HG03108 (cell line): Measurements from ENCODE around the gene ZDHHC16.
"Not testable (repeated sequence)": the region's sequence is repeated elsewhere in the genome, so short reads cannot be mapped to it uniquely, and the experiment has no call there.

ENCODE experiments used
- ATAC-seq: cut with Tn5 transposase; IDR thresholded peaks from one replicate; pipeline ENCODE4 v1.9.1; 2021; ENCODE audit warnings: moderate library complexity; ENCODE audit not compliant: unreplicated experiment

ZDHHC16 gene

DNA sequence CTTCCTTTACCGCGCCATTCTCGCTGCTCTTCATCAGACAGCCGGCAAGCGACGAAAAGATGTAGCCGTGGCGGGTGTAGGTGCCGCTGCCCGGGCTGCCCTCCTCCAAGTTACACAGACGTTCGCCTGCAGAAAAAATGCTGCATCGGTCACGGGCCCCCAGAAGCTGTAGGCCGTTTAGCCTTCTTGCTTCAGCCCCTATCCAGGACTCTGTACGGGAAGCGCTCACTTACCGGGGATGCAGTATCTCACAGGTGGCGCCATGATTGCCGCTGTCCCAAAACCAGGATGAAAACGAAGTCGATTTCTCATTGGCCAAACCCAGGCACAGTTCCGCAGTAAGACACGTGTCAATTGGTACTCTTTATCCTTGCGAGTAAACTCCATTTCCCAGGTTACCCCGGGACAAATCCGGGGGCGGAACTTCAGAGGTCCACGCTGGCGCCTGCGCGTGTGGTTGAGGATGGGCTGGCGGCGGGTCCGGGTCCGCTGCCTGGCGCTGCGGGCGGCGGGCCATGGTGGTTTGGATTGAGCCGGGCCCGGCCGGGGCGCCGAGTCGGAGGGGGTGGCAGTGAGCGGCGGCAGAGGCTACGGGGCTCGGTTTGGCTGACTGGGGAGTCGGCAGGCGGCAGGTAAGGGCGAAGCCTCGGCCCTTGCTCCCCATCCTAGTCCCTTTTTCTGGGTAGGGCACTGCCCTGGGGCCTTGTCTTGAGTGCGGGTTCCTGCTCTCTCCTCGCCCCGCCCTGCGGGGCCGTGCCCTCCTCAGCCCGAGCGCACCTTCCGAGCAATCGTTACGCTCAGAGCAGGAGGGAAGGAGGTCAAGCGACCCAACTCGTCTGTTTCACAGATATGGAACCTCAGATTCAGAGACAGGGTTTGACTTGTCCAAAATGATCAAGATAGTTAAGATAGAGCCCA is at the start of gene ZDHHC16, which contains the start of gene EXOSC1:
Gene ZDHHC16 (plus strand): TSS at position 454 of the 918 bp plus-strand sequence. CDS start 5,501 bp downstream, outside the sequence.
Gene EXOSC1 (minus strand): TSS at position 285 of the 918 bp plus-strand sequence. CDS start 21 bp downstream, at position 264.
- peak; percentile 98 for ATAC-seq

DNA sequence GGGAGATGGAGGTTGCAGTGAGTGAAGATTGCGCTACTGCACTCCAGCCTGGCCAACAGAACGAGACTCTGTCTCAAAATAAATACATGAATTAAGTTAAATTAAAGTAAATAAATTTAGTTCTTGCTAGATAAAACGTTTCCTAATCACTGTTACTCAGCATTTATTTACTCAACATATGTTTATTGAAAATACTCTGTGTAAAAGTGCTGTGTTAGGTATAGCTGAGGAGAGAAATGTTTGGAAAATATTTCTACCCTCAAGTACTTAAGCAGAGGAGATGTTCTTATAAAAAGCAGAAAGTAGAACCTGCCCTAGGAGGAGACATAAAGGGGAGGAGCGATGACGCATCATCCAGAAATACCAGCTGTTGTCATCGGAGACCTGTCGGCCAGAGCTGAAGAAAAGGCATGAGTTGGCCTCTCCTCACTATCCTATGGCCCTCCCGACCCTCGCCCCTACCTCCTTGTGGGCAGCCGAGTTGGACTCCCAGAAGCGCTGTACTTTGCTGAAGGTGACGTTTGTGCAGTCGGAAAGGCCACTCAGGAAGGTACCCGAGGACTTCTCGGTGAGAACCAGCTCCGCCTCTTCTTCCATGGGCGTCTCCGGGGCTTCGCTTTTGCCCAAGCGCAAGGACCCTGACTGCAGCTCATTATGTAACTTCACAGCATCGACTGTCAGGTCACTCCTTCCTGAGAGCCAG is 46.0 kb upstream of the ZDHHC16 start:
- no peak for ATAC-seq

DNA sequence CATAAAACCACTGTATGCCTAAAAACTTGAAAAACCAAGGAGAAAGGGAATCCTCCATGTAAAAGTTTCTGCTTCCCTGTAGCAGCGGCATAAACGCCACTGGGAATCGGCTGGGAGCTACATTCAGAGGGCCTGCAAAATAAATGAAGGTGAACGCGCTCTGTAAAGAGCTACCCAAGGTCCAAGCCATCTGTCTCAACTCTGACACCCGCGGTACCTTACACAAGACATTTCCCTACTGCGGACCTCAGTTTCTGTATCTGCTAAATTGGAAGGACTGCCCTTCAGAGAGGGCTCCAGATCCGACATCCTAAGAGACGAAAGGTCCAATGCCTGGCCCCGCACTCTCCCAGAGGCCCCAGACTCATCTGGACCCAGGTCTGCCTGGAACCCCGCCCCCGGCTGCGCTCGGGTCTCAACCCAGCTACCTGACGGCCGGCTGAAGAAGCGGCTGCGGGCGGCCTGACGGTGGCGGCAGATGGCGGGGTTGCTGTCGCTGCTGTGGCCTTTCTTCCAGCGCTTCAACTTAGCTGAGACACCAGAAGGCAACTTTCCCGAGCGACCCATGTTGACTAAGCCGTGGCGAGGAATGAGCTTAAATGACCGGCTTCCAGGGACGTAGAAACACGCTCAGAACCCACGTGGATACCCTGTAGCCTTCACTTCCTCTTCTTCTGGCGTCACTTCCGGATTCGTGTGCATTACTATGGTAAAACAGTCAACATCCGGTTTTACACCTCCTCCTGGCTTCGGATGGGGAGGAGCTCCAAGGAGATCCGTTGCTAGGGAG is 45.1 kb upstream of the ZDHHC16 start, which contains the start of gene RRP12:
Gene RRP12 (minus strand): TSS at position 676 of the 790 bp plus-strand sequence. CDS start 109 bp downstream, at position 567.
- peak; percentile 98 for ATAC-seq

DNA sequence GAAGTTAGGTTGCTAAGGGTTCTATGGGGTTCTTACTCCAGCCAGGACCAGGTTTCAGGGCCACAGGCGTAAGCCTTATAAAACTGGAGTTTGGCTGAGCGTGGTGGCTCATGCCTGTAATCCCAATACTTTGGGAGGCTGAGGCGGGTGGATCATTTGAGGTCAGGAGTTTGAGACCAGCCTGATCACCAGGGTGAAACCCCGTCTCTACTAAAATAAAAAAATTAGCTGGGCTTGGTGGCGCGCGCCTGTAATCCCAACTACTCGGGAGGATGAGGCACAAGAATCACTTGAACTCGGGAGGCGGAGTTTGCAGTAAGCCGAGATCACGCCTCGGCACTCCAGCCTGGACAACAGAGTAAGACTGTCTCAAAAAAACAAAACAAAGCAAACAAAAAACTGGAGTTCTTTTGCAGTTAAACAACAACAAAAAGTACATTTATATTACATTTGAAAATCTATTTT is 44.5 kb upstream of the ZDHHC16 start:
- ATAC-seq = no peak

DNA sequence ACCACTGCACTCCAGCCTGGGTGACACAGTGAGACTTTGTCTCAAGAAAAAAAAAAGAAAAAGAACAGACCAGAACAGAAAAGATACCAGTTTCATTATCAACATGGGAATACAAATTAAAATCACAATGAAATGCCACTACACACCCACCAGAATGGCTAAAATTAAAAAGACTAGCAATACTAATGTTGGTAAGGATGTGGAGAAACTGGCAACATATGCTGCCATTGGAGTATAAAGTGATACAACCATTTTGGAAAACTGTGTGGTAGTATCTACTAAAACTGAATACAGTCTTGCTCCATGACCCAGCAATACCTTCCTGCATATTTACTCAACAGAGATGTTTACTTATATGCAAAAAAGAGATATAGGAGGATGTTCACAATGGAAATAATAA is 41.9 kb upstream of the ZDHHC16 start:
- ATAC-seq = no peak

DNA sequence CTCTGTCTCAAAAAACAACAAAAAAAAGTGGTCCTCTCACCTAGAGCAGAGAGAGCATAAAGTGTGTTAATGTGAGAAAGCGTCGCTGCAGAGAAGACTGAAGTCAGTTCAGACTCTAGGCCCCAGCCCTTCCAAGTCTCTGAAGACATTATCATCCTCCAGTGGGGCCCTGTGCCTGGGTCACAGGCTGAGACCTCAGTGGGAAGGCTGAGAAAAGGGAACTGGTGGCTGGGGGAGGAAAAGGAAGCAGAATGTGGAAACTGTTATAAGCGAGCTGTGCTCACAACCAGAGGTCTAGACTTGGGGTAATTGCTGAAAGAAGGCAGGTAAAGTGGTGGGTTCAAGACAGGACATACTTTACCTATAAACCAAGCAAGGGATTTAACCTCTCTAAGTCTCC is 39.9 kb upstream of the ZDHHC16 start:
- no peak for ATAC-seq

DNA sequence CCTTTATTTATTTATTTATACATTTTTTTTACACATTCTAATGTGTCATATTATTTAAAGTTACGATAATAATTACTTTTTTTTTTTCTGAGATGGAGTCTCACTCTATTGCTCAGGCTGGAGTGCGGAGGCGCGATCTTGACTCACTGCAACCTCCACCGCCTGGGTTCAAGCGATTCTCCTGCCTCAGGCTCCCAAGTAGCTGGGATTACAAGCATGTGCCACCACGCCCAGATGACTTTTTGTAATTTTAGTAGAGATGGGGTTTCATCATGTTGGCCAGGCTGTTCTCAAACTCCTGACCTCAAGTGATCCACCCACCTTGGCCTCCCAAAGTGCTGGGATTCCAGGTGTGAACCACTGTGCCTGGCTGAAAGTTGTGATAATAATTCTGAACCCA is 39.5 kb upstream of the ZDHHC16 start:
- not testable (repeated sequence) for ATAC-seq

DNA sequence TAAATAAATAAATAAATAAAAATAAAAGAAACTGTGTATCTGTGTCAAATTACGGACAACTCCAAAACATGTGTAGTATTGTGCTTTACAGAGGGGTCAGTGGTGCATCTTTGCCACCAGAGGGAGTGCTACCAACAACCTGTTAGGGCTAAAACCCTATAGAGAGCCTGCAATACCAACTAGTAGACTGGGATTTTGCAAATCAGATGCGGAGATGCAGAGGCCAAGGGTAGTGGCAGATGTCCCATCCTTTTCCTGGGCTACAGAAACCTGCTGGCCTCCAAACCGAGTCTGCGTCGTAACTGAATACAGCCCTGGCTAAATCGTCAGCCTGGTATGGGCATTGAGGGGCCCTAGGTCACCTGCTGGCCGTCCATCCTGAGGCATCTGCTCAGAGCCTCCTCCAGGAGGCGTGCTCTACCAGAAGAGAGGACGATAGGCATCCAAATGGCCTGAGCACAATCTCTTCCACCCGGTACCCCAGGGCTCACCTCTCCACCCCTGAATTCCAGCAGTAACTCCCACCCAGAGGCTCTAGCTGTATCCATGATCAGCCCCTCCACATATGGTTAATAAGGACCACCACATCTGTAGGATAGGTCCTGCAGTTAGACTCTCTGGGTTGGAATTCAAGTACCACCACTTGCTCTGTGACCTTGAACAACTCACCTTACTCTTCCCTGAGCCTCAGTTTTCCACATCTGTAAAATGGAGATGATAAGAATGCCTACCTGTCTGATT is 38.6 kb upstream of the ZDHHC16 start:
- ATAC-seq = peak; percentile 89

DNA sequence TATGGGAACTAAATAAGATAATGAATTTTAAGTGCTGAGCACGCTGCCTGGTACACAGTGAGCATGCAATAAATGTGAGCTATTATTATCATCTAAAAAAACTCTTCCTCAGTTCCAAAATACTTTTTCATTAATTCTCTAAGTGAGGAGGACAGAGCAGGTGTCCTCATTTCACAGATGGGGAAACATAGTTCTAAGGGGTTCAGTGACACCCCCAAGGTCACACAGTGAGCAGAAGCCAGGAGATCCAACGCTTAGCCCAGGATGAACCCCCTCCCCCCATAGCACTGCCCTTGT is 38.1 kb upstream of the ZDHHC16 start:
- no peak for ATAC-seq

DNA sequence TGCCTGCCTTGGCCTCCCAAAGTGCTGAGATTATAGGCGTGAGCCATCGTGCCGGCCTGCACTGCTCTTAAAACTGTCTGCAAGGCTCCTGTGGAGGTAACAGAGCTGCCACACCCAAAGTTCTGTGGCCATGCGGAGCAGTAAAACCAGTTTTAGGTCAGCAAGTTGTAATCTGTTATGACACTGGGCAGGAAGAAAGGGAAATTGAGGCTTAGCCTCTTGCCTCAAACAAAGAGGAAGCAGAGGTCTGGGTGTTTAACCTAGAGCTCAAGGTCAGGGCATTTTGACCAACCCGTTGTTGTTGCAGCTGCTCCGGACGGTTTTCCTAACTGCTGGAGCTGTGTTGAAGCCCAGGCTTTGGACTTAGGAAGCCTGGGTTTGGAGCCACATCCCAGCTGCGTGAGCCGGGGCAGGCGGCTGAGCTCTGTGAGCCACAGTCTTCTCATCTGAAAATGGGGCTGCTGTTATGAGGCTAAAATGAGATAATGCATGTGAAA is 37.4 kb upstream of the ZDHHC16 start:
- no peak for ATAC-seq

DNA sequence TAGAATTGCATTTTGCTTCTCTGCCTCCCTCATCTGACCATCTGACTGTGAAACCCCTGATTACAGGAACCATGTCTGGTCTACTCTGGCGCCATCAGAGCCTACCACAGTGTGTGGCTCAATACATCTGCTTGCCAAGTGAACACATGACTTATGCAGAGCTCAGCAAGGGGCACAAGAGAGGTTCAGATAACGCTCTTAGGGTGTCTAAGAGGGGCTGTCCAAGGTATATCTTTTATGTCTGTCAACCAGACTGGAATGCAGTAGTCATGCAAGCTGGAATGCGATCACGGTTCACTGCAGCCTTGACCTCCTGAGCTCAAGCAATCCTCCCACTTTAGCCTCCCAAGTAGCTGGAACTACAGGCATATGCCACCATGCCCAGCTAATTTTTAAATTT is 34.6 kb upstream of the ZDHHC16 start:
- no peak for ATAC-seq

DNA sequence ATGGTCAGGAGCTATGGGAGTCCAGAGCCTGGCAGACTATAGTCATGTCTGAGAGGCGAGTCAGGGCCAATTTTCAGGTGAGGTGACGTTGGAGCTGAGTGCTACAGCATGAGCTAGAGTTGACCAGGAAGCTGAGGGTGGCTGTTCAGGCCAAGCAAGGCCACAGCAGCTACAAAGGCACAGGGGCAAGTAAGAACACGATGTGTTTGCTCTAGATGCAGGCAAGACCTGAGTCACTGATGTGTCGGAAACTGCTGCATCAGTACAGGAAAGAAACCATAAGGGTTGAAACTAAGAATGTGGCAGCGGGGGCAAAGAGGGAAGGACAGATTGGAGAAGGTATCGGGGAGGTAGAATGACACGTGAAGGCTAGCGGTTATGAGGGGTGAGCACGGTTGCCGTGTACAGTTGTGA is 33.1 kb upstream of the ZDHHC16 start:
- no peak for ATAC-seq

DNA sequence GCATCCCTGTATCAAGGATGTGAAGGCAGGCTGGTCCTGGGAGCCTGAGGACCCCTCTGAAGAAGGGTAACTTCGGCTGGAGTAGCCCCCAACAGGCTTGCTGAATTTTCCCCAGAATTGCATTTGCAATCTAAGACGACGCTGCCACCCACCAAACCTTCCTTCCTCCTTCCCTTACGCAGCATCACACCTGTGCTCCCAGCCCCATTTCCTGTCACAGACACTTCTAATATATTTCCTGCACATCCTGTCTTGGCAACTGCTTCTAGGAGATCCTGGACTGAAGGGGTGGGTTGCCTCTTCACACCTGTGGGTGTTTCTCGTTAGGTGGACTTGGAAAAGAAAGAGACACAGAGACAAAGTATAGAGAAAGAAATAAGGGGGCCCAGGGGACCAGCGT is 29.4 kb upstream of the ZDHHC16 start:
- no peak for ATAC-seq

DNA sequence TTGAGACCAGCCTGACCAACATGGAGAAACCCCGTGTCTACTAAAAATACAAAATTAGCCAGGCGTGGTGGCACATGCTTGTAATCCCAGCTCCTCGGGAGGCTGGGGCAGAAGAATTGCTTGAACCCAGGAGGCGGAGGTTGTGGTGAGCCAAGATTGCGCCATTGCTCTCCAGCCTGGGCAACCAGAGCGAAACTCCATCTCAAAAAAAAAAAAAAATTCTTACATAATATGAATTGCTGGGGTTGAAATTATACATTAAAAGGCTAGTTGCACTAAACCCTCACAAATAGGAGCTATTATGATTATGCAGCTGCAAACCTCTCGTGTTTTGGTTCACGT is 22.2 kb upstream of the ZDHHC16 start:
- ATAC-seq = not testable (repeated sequence)

DNA sequence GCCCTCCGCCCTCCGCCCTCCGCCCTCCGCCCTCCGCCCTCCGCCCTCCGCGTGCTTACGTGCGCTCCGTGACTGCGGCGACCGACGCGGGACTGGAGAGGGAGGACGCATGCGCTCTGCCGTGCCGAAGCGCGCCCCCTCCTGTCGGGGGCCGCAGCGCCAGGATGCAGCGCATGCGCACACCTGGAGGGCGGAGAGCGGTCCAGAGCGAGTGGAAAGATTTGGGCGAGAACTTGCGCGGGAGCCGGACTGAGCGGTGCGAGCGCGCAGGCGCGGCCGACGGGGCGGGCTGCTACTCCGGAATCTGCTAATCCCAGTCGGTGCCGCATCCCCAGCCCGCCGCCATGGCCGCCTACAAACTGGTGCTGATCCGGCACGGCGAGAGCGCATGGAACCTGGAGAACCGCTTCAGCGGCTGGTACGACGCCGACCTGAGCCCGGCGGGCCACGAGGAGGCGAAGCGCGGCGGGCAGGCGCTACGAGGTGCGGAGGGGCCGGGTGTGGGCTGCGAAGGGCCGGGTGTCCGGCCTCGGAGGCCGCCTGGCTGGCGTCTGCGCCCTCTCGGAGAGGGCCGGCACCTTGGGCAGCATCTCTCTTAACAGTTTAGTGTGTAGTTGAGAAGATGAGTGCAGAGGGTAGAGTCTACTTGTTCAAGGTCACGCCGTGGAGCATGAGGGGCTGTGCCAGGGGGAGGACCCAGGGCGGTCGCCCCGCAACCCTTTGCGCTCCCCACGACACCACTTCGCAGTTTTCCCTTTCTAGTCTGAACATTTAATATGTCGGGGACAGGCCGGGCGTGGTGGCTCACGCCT is 19.8 kb upstream of the ZDHHC16 start, which contains the start of gene PGAM1:
Gene PGAM1 (plus strand): TSS at position 228 of the 812 bp plus-strand sequence. CDS start 117 bp downstream, at position 345.
- ATAC-seq = peak; percentile 85

DNA sequence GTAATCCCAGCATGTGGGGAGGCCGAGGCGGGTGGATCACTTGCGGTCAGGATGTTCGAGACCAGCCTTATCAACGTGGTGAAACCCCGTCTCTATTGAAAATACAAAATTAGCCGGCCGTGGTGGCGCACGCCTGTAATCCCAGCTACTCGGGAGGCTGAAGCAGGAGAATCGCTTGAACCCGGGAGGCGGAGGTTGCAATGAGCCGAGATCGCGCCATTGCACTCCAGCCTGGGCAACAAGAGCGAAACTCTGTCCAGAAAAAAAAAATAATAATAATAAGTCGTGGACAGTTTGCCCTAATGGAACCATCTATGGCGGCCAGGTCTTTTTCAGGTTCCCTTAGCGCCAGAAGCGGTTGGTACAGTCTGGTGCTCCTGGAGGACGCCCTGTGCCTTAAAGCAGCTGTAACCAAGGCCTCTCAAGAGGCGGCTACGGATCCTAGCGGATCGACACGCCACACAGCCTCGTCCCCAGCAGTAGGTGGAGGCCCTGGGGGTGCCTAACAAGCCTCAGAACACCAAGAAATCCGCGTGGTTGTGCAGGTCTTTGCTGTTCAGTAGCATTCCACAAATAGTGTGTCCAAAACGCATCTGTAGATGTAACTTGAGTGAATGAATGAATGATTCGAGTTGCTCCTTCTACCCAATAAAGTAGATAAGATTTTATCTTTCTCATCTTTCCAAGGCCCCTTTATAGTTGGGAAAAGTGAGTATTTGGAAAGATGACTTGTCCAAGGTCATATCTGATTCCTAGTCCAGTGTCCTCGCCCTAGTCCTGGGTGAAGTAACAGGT is 19.0 kb upstream of the ZDHHC16 start:
- no peak for ATAC-seq

DNA sequence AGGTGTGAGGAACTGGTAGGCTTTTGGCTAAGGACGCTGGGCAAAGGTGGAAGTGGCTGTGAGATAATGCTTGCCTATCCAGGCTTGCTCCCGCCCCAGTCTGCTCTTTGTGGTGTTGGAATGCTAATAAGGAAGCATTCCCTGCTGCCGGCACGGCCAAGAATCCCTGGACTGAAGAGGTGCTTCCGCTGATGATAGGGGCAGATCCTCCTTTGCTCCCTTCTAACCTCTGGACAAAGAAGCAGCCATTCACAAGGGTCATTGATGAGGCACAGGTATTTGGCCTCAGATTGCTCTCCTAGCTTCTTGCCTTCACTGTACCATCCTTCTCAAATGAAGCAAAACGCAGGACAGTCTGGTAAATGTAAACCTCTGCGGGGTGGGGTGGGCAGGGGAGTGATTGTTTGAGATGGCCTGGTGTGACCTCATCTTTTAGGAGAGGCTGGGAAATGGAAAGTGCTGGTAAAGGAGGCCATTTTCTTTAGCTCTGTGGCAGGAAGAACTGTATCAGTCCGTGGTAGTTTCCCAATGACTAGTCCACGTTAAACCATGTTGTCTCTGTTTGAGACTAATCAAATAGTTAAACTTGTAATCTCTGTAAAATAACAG is 18.3 kb upstream of the ZDHHC16 start:
- no peak for ATAC-seq

DNA sequence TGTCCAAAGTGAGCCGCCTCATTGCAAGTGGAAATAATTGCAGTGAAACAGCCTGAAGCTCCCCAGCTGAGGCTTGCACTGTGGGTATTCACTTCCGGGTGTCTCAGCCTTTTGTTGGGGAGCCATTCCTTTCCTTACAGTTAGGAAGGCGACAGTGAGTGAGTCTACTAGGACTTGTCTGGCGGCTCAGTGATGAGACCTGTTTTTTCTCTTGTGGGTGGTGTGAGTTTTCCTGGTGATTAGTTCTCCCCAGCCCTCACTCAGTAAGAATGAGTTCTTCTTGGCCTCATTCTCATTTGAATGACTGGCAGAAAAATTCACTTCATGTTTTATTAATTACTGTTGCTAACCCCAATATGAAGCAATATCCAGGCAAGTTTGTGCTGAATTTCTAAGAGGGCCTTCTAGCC is 17.4 kb upstream of the ZDHHC16 start:
- ATAC-seq = no peak
